ENCODE measurements around the gene IREB2. TPM values are rescaled to one million over a fixed set of nuclear protein-coding genes. Genes with fewer than 3 reads are reported as not detected.

IREB2 gene
- total and polyA plus RNA-seq, 2 experiments from 2014 or later = 23.4 to 34.2 TPM

GRCh38 chr15:78407608-78408354 lies 30.2 kb upstream of the IREB2 start:
- Histone ChIP-seq H3K27me3 (no peaks in the 10 kb centered on the region), H3K9me3 (ENCODE audit: low read depth) (no peaks in the 10 kb centered on the region), H3K4me1 (ENCODE audit: low read depth) (no peaks in the 10 kb centered on the region), H3K4me3 (no peak overlapping the region), H3K36me3 (no peaks in the 10 kb centered on the region), H3K27ac (no peak overlapping the region)
- TF ChIP-seq, protein P1, sequence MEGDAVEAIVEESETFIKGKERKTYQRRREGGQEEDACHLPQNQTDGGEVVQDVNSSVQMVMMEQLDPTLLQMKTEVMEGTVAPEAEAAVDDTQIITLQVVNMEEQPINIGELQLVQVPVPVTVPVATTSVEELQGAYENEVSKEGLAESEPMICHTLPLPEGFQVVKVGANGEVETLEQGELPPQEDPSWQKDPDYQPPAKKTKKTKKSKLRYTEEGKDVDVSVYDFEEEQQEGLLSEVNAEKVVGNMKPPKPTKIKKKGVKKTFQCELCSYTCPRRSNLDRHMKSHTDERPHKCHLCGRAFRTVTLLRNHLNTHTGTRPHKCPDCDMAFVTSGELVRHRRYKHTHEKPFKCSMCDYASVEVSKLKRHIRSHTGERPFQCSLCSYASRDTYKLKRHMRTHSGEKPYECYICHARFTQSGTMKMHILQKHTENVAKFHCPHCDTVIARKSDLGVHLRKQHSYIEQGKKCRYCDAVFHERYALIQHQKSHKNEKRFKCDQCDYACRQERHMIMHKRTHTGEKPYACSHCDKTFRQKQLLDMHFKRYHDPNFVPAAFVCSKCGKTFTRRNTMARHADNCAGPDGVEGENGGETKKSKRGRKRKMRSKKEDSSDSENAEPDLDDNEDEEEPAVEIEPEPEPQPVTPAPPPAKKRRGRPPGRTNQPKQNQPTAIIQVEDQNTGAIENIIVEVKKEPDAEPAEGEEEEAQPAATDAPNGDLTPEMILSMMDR (IDR thresholded peaks at IDR 0.05; ENCODE audit: low read depth, low read length) = no peak
- no peak for DNase-seq (ENCODE audit: low read depth in 1 of 2, low spot score in 1 of 2)

DNA sequence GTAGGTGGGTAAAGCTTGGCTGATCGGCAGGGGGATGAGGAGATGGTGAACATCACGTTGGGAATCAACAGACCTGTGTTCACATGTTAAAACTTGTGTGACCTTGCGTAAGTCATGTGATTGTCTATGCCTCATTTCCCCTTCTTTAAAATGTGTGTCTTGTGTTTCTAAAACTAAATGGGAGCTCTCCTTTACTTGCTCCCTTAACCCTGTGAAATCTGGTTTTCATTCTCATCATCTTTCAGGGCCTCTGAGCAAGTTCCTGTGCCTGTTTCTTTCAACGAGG lies 29.7 kb upstream of the IREB2 start:
- Histone ChIP-seq H3K27me3 (no peaks in the 10 kb centered on the region), H3K36me3 (no peaks in the 10 kb centered on the region), H3K9me3 (ENCODE audit: low read depth) (no peaks in the 10 kb centered on the region), H3K27ac (no peak overlapping the region), H3K4me3 (no peak overlapping the region), H3K4me1 (ENCODE audit: low read depth) (no peaks in the 10 kb centered on the region)
- DNase-seq (ENCODE audit: low read depth in 1 of 2, low spot score in 1 of 2) = no peak
- TF ChIP-seq, protein P1 (IDR thresholded peaks at IDR 0.05; ENCODE audit: low read depth, low read length) = no peak

DNA sequence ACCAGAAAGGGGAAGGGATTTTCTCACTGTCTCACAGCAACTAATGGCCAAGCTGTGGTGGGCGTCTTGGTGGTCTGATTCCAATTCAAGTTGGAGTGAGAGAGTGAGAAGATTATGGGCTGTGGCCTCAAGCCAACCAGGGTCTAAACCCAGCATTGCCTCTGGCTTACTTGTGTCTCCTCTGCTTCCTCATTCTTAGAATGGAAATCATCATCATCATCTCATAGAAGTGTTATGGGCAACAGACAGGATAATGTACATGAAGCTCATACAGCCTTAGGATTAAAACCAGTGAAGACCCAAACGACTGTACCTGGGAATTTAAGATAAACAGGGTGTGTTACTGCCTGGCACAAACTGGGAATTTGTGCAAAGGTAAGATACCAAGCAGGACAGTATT lies 29.1 kb upstream of the IREB2 start:
- no peak overlapping the region for H3K4me3 ChIP-seq
- H3K4me1 ChIP-seq (ENCODE audit: low read depth) = no peaks in the 10 kb centered on the region

GRCh38 chr15:78411061-78411460 lies 27.0 kb upstream of the IREB2 start:
- TF ChIP-seq, protein P1 (IDR thresholded peaks at IDR 0.05; ENCODE audit: low read depth, low read length) = no peak
- no peak overlapping the region for H3K4me3 ChIP-seq
- no peaks in the 10 kb centered on the region for H3K36me3 ChIP-seq

More for the DNA sequence above, 29.1 kb upstream of the IREB2 start:
- Histone ChIP-seq H3K27ac (no peak overlapping the region), H3K36me3 (no peaks in the 10 kb centered on the region), H3K27me3 (no peaks in the 10 kb centered on the region), H3K9me3 (ENCODE audit: low read depth) (no peaks in the 10 kb centered on the region)
- DNase-seq (ENCODE audit: low read depth in 1 of 2, low spot score in 1 of 2) = no peak
- TF ChIP-seq, protein P1 (IDR thresholded peaks at IDR 0.05; ENCODE audit: low read depth, low read length) = no peak

GRCh38 chr15:78414621-78415250 lies 23.3 kb upstream of the IREB2 start:
- Histone ChIP-seq H3K27ac (no peak overlapping the region), H3K4me1 (ENCODE audit: low read depth) (no peaks in the 10 kb centered on the region), H3K27me3 (no peaks in the 10 kb centered on the region), H3K4me3 (no peak overlapping the region), H3K36me3 (no peaks in the 10 kb centered on the region), H3K9me3 (ENCODE audit: low read depth) (no peaks in the 10 kb centered on the region)
- TF ChIP-seq, protein P1 (IDR thresholded peaks at IDR 0.05; ENCODE audit: low read depth, low read length) = no peak
- DNase-seq (ENCODE audit: low read depth in 1 of 2, low spot score in 1 of 2) = no peak

More at GRCh38 chr15:78411061-78411460, 27.0 kb upstream of the IREB2 start:
- H3K9me3 ChIP-seq (ENCODE audit: low read depth) = no peaks in the 10 kb centered on the region
- H3K4me1 ChIP-seq (ENCODE audit: low read depth) = no peaks in the 10 kb centered on the region
- no peak overlapping the region for H3K27ac ChIP-seq
- no peak for DNase-seq (ENCODE audit: low read depth in 1 of 2, low spot score in 1 of 2)
- H3K27me3 ChIP-seq = no peaks in the 10 kb centered on the region
